GM21423 (cell line): ENCODE measurements around the gene CCNA2.

ENCODE experiments used
- ATAC-seq: cut with Tn5 transposase; IDR thresholded peaks from one replicate; pipeline ENCODE4 v1.9.1; 2021; ENCODE audit warnings: mild to moderate bottlenecking, moderate library complexity; ENCODE audit not compliant: unreplicated experiment

Gene CCNA2

DNA sequence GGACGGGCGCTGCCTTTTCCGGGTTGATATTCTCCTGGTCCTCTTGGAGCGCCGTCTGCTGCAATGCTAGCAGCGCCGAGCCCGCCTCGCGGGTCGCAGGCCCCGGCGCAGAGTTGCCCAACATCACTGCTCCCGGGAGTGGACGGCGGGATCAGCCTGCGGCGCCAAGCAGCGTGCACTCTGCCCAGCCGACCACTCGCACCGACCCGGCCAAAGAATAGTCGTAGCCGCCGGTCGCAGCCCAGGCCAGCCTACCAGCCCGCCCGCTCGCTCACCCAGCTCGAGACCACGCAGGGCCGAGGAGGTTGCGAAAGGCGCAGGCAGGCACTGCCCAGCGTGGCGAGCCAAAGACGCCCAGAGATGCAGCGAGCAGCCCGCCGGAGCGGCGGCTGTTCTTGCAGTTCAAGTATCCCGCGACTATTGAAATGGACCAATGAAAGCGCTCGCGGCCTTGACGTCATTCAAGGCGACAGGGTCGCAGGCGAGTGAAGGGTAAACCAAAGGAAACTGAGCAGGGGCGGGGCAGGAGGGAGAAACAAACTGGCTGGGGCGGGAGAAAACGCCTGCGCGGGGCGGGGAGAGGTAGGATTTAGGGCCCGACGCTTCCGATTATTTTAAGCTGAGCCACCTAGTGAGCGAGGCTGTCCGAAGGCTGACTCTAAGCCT lies at the start of gene CCNA2:
TSS of gene CCNA2 (minus strand) at position 379 of the 666 bp plus-strand sequence. CDS start at position 124, 255 bp downstream.
- ATAC-seq: peak; percentile 92

DNA sequence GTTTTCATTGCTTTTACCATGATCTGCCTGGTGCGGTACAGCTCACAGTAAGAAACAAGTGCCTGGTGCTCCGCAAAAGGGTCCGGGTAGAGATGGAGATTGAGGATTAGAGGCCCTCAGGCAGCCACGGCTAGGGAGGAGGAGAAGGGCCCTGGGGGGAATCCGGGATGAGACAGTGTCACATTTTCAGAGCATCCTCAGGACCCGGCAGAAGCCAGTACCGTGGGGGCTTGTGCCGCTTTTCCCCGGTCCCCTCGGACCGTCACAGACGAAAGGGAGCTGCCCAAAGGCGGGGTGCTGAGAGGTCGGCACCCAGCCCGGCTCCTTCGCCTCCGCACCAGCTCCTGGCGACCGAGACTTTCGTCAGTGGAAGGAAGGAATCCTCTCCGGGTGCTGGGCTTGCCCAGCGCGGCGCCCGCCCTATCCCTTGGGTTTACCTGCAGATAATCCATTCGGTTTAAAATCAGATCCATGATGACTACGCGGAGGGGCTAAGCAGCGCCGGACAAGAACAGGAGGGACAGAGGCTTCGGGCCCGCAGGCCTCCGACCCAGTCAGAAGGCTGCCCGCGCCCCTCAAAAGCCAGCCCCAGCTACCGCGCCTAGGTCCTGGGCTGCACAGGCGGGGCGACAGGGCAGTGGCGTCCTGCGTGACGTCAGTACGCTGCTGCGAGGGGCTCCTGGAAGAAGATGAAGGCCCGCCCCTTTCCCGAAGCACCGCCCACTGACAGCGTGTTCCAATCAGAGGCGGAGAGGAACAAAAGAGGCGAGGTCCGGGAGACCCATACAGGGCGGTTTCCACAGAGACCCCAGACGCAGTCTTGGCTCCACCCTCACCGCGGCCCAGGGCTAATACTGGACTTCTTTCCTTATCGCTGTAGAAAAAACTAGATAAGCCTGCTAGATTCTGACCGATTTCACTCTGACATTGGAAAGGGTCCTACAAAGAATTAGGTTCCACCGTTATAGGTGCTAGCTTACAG lies 46.4 kb upstream of the CCNA2 start, which contains the start of gene BBS7:
TSS of gene BBS7 (minus strand) at position 634 of the 982 bp plus-strand sequence. CDS start at position 473, 161 bp downstream.
- peak; percentile 98 for ATAC-seq

DNA sequence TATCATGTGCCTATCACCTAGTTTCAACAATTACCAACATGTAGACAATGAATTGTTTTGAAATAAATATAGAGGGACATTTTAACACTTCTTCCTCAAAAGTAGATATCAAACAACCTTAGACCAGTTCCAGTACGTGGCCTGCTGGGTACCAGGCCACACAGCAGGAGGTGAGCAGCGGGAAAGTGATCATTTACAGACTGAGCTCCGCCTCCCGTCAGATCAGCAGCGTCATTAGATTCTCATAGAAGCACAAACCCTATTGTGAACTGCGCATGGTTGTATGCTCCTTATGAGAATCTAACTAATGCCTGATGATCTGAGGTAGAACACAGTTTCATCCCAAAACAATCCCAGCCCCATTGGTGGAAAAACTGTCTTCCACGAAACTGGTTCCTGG lies 40.1 kb upstream of the CCNA2 start:
- no peak for ATAC-seq

DNA sequence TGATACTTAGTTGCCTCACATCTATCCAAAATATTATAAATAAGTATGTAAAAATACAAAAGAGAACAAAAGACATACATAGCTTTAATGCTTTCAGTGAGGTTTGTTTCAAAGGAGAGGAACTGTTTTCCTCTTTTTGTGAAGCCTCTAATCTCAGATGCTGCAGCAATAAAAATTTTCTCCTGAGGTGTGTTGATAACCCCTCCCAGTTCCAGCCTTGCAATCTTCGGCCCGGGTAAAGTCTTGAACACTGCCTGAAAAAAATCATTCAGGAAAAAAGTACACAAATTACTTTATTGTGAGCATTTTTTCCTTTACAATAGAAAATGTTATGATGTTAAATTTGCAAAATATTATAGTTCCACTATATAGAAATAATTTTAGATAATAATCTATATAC lies 37.7 kb upstream of the CCNA2 start:
- no peak for ATAC-seq

DNA sequence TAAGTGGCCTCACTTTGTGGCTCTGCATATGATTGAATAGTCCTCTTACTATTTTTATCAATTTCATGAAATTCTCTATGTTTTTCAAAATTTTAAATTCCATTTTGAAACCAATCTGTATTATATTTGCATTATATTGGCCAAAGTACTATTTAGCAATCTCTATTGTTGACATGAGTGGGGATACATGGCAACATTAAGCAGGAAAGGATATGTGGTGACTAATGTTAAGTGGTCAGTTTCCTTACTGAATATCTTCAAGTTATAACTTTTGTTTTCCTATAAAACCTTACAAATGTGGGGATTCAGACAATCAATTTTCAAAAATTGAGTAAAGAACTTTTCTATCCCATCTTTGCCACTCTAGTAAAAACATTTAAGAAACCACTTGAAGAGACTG lies 36.4 kb upstream of the CCNA2 start:
- ATAC-seq: no peak

DNA sequence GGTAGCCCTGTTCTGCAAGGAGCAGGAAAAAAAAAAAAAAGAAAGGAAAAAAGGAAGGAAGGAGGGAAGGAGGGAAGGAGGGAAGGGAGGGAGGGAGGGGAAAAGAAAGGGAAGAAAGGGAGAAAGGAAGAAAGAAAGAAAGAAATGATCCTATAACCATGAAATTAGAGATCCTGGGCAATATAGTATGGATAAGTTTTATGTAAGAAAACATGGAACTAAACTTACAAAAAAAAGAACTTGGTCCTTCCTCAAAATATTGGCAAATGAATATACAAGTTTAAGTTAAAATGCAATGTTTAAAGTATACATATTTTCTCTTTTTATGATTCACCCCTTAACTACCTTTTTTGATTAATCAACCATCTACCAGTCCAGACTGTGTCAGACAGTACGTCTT lies 27.7 kb upstream of the CCNA2 start:
- ATAC-seq: no peak

DNA sequence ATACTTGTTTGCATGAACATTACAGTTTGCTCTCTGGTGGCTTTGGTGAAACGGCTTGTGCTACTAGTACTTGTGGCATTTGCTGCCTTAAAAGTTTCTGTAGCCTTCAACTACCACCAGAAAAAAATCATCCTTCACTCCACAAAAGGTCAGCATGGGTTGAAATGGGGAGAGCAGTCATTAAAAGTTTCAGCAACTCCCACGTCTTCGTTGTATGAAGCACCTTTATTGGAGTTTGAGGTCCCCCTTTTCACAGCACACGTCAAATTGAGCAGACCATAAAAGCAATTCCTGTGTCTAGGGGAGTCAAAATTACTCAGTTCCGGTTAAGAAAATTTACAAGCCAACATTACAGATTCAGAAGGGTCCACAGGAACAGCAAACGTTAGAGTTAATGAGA lies 23.0 kb upstream of the CCNA2 start:
- no peak for ATAC-seq

DNA sequence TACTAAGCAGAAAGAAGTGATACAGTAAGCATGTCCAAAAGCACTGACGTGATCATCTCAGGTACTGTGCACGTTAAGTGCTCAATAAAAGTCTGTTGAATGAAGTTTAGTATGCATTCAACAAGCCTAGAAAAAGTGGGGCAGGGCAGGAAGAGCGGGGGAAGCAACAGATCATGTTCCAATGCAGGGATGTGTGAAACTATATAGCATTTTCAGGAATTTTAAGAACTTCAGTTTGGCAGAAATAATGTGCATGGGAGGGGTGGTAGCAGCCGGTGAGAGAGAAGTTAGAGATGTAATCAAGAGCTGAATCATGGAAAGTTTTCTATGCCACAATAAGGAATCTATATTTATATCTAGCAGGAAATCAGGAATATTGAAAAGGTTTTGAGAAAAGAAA lies 19.2 kb upstream of the CCNA2 start:
- no peak for ATAC-seq

DNA sequence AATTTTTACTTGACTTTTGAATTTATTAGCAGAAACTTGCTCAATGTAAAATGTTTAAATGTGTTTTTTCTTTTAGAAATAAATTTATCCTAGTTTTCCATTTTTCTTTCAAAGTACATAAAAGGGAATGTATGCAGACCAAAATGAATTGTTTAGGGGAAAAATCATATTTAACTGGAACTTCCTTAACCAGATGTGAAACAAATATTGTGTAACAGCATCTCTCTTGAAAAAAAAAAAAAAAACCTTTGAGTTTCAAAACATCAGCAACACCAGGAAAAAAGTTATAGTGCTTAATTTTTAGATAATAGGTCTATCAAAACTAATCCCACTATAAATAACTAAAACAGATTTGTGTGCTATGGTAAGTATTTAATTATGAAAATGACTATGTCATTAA lies 14.5 kb upstream of the CCNA2 start:
- ATAC-seq: no peak

DNA sequence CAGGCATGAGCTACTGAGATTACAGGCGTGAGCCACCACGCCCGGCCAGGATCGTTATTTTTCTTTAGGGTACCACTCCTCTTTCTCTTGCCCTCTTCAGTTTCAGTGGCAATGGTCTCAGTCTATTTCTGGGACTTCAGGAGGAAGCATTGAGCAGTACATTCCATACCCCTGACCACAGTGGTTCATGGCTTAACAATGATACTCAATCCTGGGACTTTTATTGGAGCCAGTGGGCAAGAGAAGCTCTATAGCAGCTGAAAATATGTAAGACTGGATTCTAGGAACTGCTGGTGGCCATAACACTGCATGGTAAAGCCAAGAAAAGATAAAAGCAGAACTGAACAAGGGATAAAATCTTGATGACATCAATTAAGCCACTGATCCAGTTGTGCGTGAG lies 5.8 kb upstream of the CCNA2 start:
- no peak for ATAC-seq

DNA sequence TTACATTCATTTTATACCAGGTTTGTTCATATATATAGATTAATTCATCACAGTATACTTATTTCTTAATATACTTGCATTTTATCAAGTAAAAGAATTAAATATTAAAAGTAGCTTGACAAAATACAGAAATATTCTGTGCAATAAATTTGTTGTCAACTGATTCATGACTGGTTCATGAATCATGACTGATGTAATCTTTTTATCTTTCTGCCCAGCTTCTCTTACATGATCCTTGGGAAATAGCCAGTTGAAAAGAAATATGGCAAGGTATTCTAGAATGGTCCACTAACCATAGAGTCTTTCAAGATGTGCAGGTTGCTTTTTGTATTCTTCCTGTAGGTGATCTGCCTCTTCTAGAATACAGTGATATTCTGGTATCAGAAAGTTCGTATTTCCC lies 4.2 kb upstream of the CCNA2 start:
- no peak for ATAC-seq

DNA sequence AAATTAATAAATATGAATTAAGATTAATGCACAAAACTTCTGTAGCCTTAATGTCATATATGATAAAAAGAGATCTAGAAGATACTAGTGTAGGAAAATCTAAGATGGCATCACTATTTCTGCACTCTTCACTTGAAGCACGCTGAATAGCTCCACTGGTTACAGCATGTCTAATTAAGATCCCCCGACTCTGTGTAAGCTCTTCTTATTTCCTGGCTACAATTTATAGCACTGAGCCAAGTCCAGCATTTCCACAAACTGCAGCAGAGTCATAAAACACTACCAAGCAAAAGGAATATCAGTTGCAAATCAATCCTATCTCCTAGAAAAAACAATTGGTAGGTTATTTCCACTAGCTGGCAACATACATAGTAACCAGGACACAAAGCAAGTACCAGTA lies 1.3 kb upstream of the CCNA2 start:
- no peak for ATAC-seq

DNA sequence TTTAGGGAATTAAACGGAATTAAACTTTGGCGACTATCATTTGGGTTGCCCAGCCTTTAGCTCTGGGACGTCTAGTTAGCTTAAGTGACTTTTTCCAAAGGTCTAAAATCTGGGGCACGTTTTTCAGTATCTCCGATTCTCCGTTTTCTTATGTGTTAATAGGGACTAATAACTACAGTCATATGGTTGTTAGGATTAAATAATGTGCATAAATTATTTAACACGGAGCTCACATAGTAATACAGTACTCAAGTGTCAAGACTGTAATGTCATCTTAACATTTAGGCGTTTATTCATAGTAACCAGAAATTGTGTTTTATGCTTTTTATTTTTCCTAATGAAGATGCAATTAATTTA lies 466 bp upstream of the CCNA2 start:
- ATAC-seq: no peak

DNA sequence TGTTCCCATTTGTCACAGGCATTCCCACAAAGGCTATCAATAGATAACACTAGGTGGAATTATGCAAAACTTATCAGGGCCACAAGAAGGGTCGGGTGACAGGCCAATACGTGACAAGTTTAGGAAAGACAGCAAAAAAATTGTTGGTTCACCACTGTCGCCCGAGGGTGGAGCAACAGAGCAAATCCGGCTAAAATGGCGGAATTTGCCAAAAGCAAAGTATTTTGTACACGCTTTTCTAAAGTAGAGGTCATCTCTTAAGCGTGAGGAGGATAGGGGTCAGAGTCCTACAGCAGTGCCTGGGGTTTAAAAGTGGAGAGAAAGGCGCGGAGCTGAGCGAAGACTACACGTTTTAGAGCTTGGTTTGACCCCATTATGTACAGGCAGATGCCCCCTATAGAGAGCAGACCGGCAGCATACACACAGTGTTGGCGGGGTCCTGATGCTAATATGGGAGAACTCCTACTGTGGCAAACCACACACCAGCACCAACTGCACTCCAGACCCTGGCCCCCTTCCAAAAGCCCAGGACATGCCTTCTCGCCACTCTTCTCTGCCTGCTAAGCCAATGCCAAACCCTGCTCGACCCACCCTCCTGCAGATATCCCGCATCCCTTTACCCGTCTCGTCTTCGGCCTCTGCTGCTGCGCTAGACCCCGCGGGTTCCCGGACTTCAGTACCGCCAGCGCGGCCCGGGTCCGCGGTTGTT lies 733 bp downstream of the CCNA2 start:
- ATAC-seq: peak; percentile 36

DNA sequence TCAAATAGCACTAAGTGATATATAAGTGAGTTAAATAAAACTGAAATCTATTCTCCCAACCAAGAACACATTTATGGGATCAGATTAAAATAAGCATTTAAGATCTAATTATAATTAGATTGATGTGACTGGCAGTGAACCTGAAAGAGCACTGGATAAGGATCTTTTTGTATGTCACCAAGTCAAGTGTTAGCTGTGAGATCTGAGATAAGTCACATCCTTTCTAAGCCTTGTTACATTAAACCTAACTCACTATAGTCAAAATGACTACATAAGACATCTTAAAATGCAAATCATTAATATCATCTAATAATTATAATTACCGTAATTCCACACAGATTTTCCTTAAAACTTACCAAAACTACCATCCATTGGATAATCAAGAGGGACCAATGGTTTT lies 1.6 kb downstream of the CCNA2 start:
- ATAC-seq: no peak

DNA sequence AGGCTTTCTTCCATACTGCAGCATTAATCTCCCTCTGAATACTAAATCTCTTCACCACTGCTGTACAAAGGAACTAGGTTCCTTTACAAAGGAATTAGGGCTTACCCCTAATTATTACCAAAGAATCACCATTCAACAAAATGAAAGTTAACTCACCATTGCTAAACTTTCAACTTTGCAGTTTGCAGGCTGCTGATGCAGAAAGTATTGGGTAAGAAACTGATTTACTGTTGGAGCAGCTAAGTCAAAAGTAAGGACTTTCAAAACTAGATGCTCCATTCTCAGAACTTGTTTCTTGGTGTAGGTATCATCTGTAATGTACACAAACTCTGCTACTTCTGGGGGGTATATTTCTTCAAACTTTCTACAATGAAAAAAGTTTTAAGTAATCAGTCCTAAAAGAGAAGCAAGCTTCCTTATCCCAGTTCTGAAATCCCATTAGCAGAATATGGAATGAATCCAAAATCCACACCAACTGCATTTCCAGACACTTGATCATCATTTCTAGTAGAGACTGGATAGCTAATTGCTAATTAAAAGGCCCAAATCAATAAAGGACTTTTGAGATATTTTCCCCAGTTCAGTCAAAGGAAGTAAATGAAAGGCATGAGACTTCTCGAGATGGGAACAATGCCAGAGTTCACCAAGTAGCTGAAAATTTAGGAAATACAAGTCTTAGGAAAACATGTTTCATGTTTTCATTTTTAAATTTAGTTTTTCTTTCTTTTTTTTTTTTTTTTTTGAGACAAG lies 4.3 kb downstream of the CCNA2 start:
- ATAC-seq: no peak

DNA sequence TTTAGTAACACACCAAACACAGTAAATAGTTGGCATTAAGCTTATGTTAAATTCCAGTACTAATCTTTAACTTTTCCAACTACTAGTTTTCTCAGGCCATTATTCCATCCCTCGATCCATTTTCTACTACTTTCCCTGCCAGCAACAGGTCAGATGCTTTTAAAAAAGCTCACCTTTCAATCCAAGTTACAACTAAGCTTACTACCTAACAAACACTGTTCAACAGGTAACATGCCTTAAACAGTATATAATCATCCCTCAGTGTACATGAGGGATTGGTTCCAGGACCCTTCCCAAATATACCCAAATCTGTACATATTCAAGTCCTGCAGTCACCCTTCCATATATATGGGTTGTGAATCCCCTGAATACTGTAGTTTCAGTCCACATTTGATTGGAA lies 5.5 kb downstream of the CCNA2 start:
- ATAC-seq: no peak

DNA sequence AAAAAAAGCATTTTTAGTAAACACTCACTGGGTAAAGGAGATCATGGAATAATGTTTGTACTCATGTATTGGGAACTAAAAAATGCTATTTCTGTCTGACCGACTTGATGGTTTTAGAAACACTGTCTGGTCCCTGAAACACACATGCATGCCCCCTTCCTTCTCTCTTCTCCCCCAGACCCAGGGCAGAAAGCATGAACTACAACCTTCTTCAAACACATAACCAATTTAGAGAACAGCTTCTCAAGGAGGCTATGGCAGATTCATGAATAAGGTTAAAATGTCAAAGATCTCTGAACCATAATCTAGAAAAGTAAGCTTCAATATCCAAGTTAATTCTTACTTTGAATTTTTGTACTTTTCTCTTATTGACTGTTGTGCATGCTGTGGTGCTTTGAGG lies 6.0 kb downstream of the CCNA2 start:
- ATAC-seq: no peak

DNA sequence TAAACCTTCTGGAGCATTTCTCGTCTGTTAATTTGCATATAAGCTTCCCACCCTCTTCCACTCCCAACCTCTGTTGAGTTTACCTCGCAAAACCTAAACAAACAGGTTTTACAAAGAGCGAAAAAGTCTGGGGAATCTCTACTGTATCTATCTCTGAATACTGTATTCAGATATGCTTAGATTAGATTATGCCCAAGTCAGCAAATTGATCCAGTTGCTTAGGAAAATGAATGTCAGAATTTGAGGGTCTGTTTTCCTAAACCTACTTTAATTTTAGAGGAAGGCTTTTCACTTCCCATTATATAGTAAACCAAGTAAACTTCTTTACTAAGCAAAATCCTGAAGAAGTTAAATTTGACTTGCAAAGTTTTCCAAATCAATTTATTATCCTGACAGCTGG lies 6.7 kb downstream of the CCNA2 start:
- no peak for ATAC-seq

DNA sequence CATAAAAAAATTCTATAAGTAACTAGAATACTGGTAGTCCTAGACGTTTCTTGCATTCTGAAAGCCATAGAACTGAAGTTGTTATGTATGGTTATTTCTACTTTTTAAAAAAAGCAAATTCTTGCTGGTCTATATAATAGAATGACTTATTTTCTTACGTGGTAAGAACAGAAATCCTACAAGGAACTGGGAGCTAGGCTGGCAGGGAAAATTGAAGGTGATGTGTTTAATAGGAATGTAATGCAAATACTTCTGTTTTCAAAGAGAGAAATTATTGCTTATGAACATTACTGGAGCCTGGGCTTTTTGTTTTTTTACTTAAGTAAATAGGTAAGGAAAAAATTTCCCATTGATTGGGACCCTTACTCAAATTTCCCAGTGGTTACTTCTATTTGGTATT lies 8.9 kb downstream of the CCNA2 start:
- no peak for ATAC-seq

DNA sequence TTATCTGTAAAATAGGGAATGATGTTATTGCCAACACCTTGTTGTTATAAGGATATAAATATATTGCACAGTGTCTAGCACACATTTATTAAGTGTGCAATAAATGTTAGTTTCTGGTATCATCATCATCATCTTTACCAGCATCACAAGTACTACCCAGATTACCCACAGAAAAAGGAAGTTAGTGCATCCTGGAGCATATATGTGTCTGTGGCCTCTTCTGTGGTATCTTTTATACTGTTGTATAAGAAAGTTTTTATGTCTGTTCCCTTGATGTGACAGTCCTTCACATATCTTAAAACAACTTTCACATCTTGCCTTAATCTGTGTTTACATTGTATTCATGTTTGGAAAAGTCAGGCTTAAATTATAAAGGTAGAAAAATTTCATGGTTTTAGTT lies 12.6 kb downstream of the CCNA2 start:
- ATAC-seq: no peak
